DOHH2 (cell line): ENCODE measurements around the gene HDAC11.

Experiments used
- H3F3A ChIP-seq: fragments of 200-600 bp; sonication (generic), shearing (Covaris generic); 2 replicates; pipeline ENCODE4 v1.6.0; 2016; ENCODE audit warnings: antibody characterized with exemption, mild to moderate bottlenecking; ENCODE audit not compliant: control insufficient read depth, insufficient read depth
- H3K27ac ChIP-seq: fragments of 200-600 bp; sonication (generic); 2 replicates; pipeline ENCODE4 v1.5.1; 2014; ENCODE audit warnings: low read depth, mild to moderate bottlenecking, low read length, moderate library complexity
- H3K27me3 ChIP-seq: fragments of 200-600 bp; sonication (generic); 2 replicates; pipeline ENCODE4 v1.6.1; 2014; ENCODE audit warnings: mild to moderate bottlenecking, low read length, mixed read lengths; ENCODE audit not compliant: control insufficient read depth
- H3K36me3 ChIP-seq: fragments of 200-600 bp; sonication (generic); 2 replicates; pipeline ENCODE4 v1.6.1; 2014; ENCODE audit warnings: mild to moderate bottlenecking, low read length, moderate library complexity, mixed read lengths; ENCODE audit not compliant: control insufficient read depth
- H3K4me1 ChIP-seq: fragments of 200-600 bp; sonication (generic); 2 replicates; pipeline ENCODE4 v1.6.1; 2014; ENCODE audit warnings: mild to moderate bottlenecking, low read length, mixed read lengths; ENCODE audit not compliant: control insufficient read depth
- H3K4me2 ChIP-seq: fragments of 200-600 bp; sonication (generic); 2 replicates; pipeline ENCODE4 v1.6.0; 2014; ENCODE audit warnings: mild to moderate bottlenecking, low read length, moderate library complexity
- H3K4me3 ChIP-seq: fragments of 200-600 bp; sonication (generic); 2 replicates; pipeline ENCODE4 v1.5.1; 2014; ENCODE audit warnings: mild to moderate bottlenecking, low read length, mixed read lengths
- H3K79me2 ChIP-seq: fragments of 200-600 bp; sonication (generic); 2 replicates; pipeline ENCODE4 v1.6.1; 2014; ENCODE audit warnings: mild to moderate bottlenecking, low read length, mixed read lengths; ENCODE audit not compliant: control insufficient read depth
- H3K9me2 ChIP-seq: fragments of 200-600 bp; sonication (generic); replicated peaks from 2 replicates; pipeline ENCODE4 v1.6.1; 2014; ENCODE audit warnings: mild to moderate bottlenecking, low read length, mixed read lengths; ENCODE audit not compliant: control insufficient read depth
- H3K9me3 ChIP-seq: fragments of 200-600 bp; sonication (generic); 2 replicates; pipeline ENCODE4 v1.6.1; 2014; ENCODE audit warnings: antibody characterized with exemption, low read length, mixed read lengths; ENCODE audit not compliant: control insufficient read depth, insufficient read depth
- H4K20me1 ChIP-seq: fragments of 200-600 bp; sonication (generic); 2 replicates; pipeline ENCODE4 v1.6.0; 2014; ENCODE audit warnings: low read depth, mild to moderate bottlenecking, antibody characterized with exemption, low read length, moderate library complexity; ENCODE audit not compliant: control insufficient read depth, insufficient read depth
- CTCF ChIP-seq: fragments of 200-600 bp; sonication (generic); IDR thresholded peaks from one replicate; pipeline ENCODE4 v1.5.1; 2014; ENCODE audit warnings: antibody characterized with exemption, mild to moderate bottlenecking, low read depth, low read length; ENCODE audit not compliant: poor library complexity, severe bottlenecking
- EZH2phosphoT487 ChIP-seq: fragments of 200-600 bp; sonication (generic); IDR thresholded peaks from 2 replicates; pipeline ENCODE4 v1.6.1; 2017; ENCODE audit warnings: borderline replicate concordance, mild to moderate bottlenecking, antibody characterized with exemption, low read length, moderate library complexity, mixed read lengths

The HDAC11 gene

GRCh38 chr3:13501056-13501455 lies 20.9 kb downstream of the HDAC11 start:
- no peak for TF ChIP-seq EZH2phosphoT487
- TF ChIP-seq CTCF = no peak
- no peak overlapping the region for H3K4me3 ChIP-seq

GRCh38 chr3:13501521-13501920 lies 21.4 kb downstream of the HDAC11 start:
- Histone ChIP-seq H3F3A (no peaks in the 10 kb centered on the region), H3K4me3 (no peak overlapping the region), H3K9me2 (no peaks in the 10 kb centered on the region), H3K4me2 (no peak overlapping the region), H3K4me1 (no peaks in the 10 kb centered on the region), H3K27ac (no peak overlapping the region), H3K27me3 (no peaks in the 10 kb centered on the region), H4K20me1 (no peaks in the 10 kb centered on the region), H3K9me3 (no peaks in the 10 kb centered on the region), H3K36me3 (no peaks in the 10 kb centered on the region), H3K79me2 (no peaks in the 10 kb centered on the region)
- TF ChIP-seq EZH2phosphoT487 (no peak), CTCF (no peak)

More at GRCh38 chr3:13501056-13501455, 20.9 kb downstream of the HDAC11 start:
- Histone ChIP-seq H3K4me2 (no peak overlapping the region), H4K20me1 (no peaks in the 10 kb centered on the region), H3K27me3 (no peaks in the 10 kb centered on the region), H3F3A (no peaks in the 10 kb centered on the region), H3K27ac (no peak overlapping the region), H3K9me3 (no peaks in the 10 kb centered on the region), H3K79me2 (no peaks in the 10 kb centered on the region), H3K4me1 (no peaks in the 10 kb centered on the region), H3K36me3 (no peaks in the 10 kb centered on the region), H3K9me2 (no peaks in the 10 kb centered on the region)

GRCh38 chr3:13501958-13502790 lies 22.1 kb downstream of the HDAC11 start:
- H3K36me3 ChIP-seq = no peaks in the 10 kb centered on the region
- H3K9me2 ChIP-seq = no peaks in the 10 kb centered on the region
- H3K27ac ChIP-seq = no peak overlapping the region
- H3K4me1 ChIP-seq = no peaks in the 10 kb centered on the region
- no peak for TF ChIP-seq CTCF
- no peaks in the 10 kb centered on the region for H4K20me1 ChIP-seq
- H3F3A ChIP-seq = no peaks in the 10 kb centered on the region
- H3K79me2 ChIP-seq = no peaks in the 10 kb centered on the region
- H3K9me3 ChIP-seq = no peaks in the 10 kb centered on the region
- H3K4me3 ChIP-seq = no peak overlapping the region
- no peak overlapping the region for H3K4me2 ChIP-seq
- no peaks in the 10 kb centered on the region for H3K27me3 ChIP-seq
